ENCODE measurements around the gene EPM2AIP1.
A peak's percentile ranks its signal among the peaks of the same experiment; 100 is the strongest.

The EPM2AIP1 gene

DNA sequence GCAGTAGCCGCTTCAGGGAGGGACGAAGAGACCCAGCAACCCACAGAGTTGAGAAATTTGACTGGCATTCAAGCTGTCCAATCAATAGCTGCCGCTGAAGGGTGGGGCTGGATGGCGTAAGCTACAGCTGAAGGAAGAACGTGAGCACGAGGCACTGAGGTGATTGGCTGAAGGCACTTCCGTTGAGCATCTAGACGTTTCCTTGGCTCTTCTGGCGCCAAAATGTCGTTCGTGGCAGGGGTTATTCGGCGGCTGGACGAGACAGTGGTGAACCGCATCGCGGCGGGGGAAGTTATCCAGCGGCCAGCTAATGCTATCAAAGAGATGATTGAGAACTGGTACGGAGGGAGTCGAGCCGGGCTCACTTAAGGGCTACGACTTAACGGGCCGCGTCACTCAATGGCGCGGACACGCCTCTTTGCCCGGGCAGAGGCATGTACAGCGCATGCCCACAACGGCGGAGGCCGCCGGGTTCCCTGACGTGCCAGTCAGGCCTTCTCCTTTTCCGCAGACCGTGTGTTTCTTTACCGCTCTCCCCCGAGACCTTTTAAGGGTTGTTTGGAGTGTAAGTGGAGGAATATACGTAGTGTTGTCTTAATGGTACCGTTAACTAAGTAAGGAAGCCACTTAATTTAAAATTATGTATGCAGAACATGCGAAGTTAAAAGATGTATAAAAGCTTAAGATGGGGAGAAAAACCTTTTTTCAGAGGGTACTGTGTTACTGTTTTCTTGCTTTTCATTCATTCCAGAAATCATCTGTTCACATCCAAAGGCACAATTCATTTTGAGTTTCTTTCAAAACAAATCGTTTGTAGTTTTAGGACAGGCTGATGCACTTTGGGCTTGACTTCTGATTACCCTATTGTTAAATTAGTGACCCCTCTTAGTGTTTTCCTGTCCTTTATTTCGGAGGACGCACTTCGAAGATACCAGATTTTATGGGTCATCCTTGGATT is 674 bp upstream of the EPM2AIP1 start, which contains the start of gene MLH1:
Gene MLH1, plus strand, starts transcription at position 193 of the 958 bp plus-strand sequence. Its CDS starts 30 bp downstream, at position 223.
- H3K4me3 ChIP-seq (ENCODE audit: low read length) = peak within 1 kb of the TSS; percentile 90

GRCh38 chr3:36991923-36992805 is 767 bp downstream of the EPM2AIP1 start:
- H3K4me3 ChIP-seq (ENCODE audit: low read length) = peak overlapping the region; percentile 90
- TF ChIP-seq, protein P1, sequence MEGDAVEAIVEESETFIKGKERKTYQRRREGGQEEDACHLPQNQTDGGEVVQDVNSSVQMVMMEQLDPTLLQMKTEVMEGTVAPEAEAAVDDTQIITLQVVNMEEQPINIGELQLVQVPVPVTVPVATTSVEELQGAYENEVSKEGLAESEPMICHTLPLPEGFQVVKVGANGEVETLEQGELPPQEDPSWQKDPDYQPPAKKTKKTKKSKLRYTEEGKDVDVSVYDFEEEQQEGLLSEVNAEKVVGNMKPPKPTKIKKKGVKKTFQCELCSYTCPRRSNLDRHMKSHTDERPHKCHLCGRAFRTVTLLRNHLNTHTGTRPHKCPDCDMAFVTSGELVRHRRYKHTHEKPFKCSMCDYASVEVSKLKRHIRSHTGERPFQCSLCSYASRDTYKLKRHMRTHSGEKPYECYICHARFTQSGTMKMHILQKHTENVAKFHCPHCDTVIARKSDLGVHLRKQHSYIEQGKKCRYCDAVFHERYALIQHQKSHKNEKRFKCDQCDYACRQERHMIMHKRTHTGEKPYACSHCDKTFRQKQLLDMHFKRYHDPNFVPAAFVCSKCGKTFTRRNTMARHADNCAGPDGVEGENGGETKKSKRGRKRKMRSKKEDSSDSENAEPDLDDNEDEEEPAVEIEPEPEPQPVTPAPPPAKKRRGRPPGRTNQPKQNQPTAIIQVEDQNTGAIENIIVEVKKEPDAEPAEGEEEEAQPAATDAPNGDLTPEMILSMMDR (conservative IDR thresholded peaks at IDR 0.05; ENCODE audit: low read depth, low read length) = no peak
- DNase-seq (ENCODE audit: low read depth) = peak; percentile 17

More for the DNA sequence above, 674 bp upstream of the EPM2AIP1 start, which contains the start of gene MLH1:
- DNase-seq (ENCODE audit: low read depth) = peak; percentile 100
- TF ChIP-seq, protein P1 (conservative IDR thresholded peaks at IDR 0.05; ENCODE audit: low read depth, low read length) = no peak

GRCh38 chr3:36991147-36991546 is 1.8 kb downstream of the EPM2AIP1 start:
- no peak for DNase-seq (ENCODE audit: low read depth)
- TF ChIP-seq, protein P1 (conservative IDR thresholded peaks at IDR 0.05; ENCODE audit: low read depth, low read length) = no peak
- peak overlapping the region; percentile 90 for H3K4me3 ChIP-seq (ENCODE audit: low read length)

DNA sequence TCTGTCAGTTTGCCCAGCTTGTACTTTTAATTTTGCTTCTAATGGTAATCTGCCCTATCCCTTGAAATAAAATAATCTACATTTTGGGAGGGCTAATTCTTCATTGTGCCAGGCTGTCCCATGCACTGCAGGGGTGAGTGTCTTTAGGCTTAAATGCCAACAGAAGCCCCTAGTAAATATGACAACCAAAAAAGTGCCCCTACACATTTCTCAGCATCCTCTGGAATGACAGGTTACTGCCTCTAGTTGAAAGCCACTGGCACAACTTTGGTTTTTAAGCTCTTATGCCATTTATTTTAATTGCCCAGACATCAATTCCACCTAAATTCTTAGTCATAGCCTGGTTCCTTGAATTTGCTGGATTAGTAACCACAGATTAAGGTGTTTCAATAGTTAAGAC is 3.4 kb downstream of the EPM2AIP1 start:
- peak; percentile 46 for DNase-seq (ENCODE audit: low read depth)
- H3K4me3 ChIP-seq (ENCODE audit: low read length) = peak overlapping the region; percentile 6
- TF ChIP-seq, protein P1 (conservative IDR thresholded peaks at IDR 0.05; ENCODE audit: low read depth, low read length) = no peak

DNA sequence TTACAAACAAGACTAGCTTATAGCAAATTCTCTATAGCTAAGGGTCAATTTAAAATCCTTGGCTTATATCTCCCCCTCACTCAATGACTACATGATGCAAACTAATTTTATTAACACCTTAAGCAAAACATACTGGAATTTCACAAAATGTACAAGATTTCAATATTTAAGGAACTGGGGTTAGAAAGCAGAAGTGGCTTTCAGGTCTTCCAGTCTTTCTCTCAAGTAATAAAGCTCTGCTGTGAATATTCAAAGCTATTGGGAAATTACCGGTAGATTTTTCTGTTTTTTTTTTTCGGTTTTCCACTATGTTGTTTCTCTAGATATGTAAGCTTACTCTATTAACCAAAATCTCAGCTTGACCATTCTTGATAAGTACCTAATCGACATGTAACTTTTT is 3.9 kb downstream of the EPM2AIP1 start:
- DNase-seq (ENCODE audit: low read depth) = no peak
- TF ChIP-seq, protein P1 (conservative IDR thresholded peaks at IDR 0.05; ENCODE audit: low read depth, low read length) = no peak
- H3K4me3 ChIP-seq (ENCODE audit: low read length) = no peak overlapping the region

- no peak for DNase-seq (ENCODE audit: low read depth)
- no peak overlapping the region for H3K4me3 ChIP-seq (ENCODE audit: low read length)
- TF ChIP-seq, protein P1 (conservative IDR thresholded peaks at IDR 0.05; ENCODE audit: low read depth, low read length) = no peak
Observed at GRCh38 chr3:36988356-36988755, 4.6 kb downstream of the EPM2AIP1 start.
